H1 (cell line): ENCODE measurements around the gene NANOS2. TPM values are rescaled to one million over a fixed set of nuclear protein-coding genes. Genes with fewer than 3 reads are reported as not detected.
A peak's percentile ranks its signal among the peaks of the same experiment; 100 is the strongest.

ENCODE experiments used
- CBX5 ChIP-seq: fragments of 300-800, 300-1000 bp; sonication (generic); IDR thresholded peaks from 2 replicates; pipeline ENCODE4 v1.7.1; 2016; ENCODE audit warnings: antibody characterized with exemption, low read length, low read depth
- CEBPB ChIP-seq: IDR thresholded peaks from 2 replicates; pipeline ENCODE4 v1.6.1; 2012; ENCODE audit warnings: low read depth, low read length
- EP300 ChIP-seq, 2 experiments: IDR thresholded peaks; 1 replicate in 1 of 2; 2 replicates in 1 of 2; pipeline ENCODE4 v1.6.1; 2011 to 2012; ENCODE audit warnings: low read depth in 2 of 2, low read length in 2 of 2, mild to moderate bottlenecking in 2 of 2, borderline replicate concordance in 1 of 2, inconsistent platforms in 1 of 2, moderate library complexity in 1 of 2
- GTF2F1 ChIP-seq: IDR thresholded peaks from 2 replicates; pipeline ENCODE4 v1.6.1; 2012; ENCODE audit warnings: low read depth, low read length, improper control_type of control experiment, borderline replicate concordance
- PHF8 ChIP-seq: fragments of 200-600 bp; sonication (generic); conservative IDR thresholded peaks from 2 replicates; pipeline ENCODE4 v1.7.1; 2012; ENCODE audit warnings: low read depth, mild to moderate bottlenecking, inconsistent platforms, low read length, moderate library complexity
- POLR2AphosphoS5 ChIP-seq: IDR thresholded peaks from 2 replicates; pipeline ENCODE4 v1.6.1; 2011; ENCODE audit warnings: low read depth, low read length
- RBBP5 ChIP-seq: IDR thresholded peaks from 2 replicates; pipeline ENCODE4 v1.7.1; 2012; ENCODE audit warnings: low read depth, mild to moderate bottlenecking, inconsistent platforms, low read length, moderate library complexity, borderline replicate concordance
- SP1 ChIP-seq: IDR thresholded peaks from 2 replicates; pipeline ENCODE4 v1.6.1; 2011; ENCODE audit warnings: low read depth, low read length
- TAF7 ChIP-seq: optimal IDR thresholded peaks from 2 replicates; pipeline ENCODE3; 2011; ENCODE audit warnings: low read depth, mild to moderate bottlenecking, inconsistent platforms, low read length, moderate library complexity, borderline replicate concordance
- TBP ChIP-seq: IDR thresholded peaks from 2 replicates; pipeline ENCODE4 v1.6.1; 2011; ENCODE audit warnings: low read depth, low read length, improper control_type of control experiment
- polyA plus RNA-seq, 7 experiments: library from polyadenylated mRNA; depleted of rRNA in 3 of 7; stranded (reverse) in 5 of 7; unstranded in 2 of 7; fragments of >200 nt in 5 of 7; fragments of 200-250 nt in 2 of 7; gene quantifications; 1 replicate in 5 of 7; 2 replicates in 1 of 7; 4 replicates in 1 of 7; pipeline versions ENCODE4 v1.2.1 to v1.2.3, GENCODE V29; 2011 to 2013; ENCODE audit warnings: missing spikeins in 2 of 7, mixed read lengths in 2 of 7
- total RNA-seq: library from RNA; stranded (reverse); fragmentation: NEBNext Ultra II Directional; extraction: Animal tissue kit (Norgen Biotek cat#: 25700); gene quantifications from 2 replicates; pipeline ENCODE4 v1.2.1, GENCODE V29; 2021
- TF ChIP-seq, protein P1 (sequence below), 3 experiments: IDR thresholded peaks; 1 replicate in 2 of 3; 2 replicates in 1 of 3; pipeline versions ENCODE4 v1.5.1 to v1.6.1; 2011; ENCODE audit warnings: low read length in 3 of 3, mild to moderate bottlenecking in 3 of 3, inconsistent platforms in 2 of 3, low read depth in 1 of 3, moderate library complexity in 1 of 3; ENCODE audit not compliant: insufficient read depth in 1 of 3; ENCODE audit errors: control extremely low read depth in 1 of 3
- TF ChIP-seq, protein P2 (sequence below): IDR thresholded peaks from 2 replicates; pipeline ENCODE4 v1.6.1; 2012; ENCODE audit warnings: inconsistent platforms

NANOS2 gene
- total and polyA plus RNA-seq, 2 of the 8 experiments (the other 6 are each of a cell fraction or from before 2014, with no cell fraction given) = 0.20 TPM; not detected in 1

DNA sequence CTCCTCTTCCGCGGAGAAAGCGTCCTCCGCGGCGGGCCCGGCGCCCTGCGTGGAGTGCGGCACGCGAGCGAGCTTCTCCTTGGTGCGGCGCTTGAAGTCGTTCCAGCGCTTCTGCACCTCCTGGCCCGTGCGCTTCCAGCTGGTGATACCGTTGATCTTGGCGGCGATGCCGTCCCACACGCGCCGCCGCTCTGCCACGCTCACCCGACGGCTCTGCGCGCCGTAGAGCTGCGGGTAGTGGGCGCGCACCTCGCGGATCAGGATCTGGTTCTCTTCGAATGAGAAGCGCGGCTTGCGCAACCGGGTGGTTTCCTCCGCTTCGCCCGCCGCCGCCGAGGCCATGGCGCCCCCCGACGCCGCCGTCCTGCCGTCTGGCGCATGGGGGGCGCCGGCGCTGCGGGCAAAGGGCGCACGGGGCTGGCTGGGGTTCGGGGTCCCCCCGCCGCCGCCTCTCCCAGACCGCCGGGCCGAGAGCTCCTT is 13.1 kb downstream of the NANOS2 start (continued):
- TF ChIP-seq, protein P1, sequence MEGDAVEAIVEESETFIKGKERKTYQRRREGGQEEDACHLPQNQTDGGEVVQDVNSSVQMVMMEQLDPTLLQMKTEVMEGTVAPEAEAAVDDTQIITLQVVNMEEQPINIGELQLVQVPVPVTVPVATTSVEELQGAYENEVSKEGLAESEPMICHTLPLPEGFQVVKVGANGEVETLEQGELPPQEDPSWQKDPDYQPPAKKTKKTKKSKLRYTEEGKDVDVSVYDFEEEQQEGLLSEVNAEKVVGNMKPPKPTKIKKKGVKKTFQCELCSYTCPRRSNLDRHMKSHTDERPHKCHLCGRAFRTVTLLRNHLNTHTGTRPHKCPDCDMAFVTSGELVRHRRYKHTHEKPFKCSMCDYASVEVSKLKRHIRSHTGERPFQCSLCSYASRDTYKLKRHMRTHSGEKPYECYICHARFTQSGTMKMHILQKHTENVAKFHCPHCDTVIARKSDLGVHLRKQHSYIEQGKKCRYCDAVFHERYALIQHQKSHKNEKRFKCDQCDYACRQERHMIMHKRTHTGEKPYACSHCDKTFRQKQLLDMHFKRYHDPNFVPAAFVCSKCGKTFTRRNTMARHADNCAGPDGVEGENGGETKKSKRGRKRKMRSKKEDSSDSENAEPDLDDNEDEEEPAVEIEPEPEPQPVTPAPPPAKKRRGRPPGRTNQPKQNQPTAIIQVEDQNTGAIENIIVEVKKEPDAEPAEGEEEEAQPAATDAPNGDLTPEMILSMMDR (IDR thresholded peaks at IDR 0.05; ENCODE audit: control extremely low read depth in 1 of 3, insufficient read depth in 1 of 3, low read depth in 1 of 3, low read length in 3 of 3) = peak in 1 of 3 experiments; percentile 0; a peak in 1 of 4 replicates
- TF ChIP-seq GTF2F1 (no peak), TBP (0 out of 2 replicates have a peak, but pooled peaks have one; percentile 4), POLR2AphosphoS5 (no peak), PHF8 (no peak), TAF7 (no peak), CEBPB (peak; percentile 92), RBBP5 (no peak; the same call in 1 of the 2 replicates), CBX5 (no peak), EP300 (IDR thresholded peaks at IDR 0.05; ENCODE audit: borderline replicate concordance in 1 of 2, low read depth in 2 of 2, low read length in 2 of 2) (no peak), SP1 (no peak)
- TF ChIP-seq, protein P2, sequence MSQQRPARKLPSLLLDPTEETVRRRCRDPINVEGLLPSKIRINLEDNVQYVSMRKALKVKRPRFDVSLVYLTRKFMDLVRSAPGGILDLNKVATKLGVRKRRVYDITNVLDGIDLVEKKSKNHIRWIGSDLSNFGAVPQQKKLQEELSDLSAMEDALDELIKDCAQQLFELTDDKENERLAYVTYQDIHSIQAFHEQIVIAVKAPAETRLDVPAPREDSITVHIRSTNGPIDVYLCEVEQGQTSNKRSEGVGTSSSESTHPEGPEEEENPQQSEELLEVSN = peak; percentile 31
- TF ChIP-seq, all 59 proteins: peak for 9
